ACHN (cell line): ENCODE results near the gene ADAMTSL4.
"Not testable (repeated sequence)": the region's sequence is repeated elsewhere in the genome, so short reads cannot be mapped to it uniquely, and the experiment has no call there.

Source experiments
- DNase-seq: peaks from one replicate; pipeline ENCODE4 v3.0.0-alpha.2; 2015
- in situ Hi-C: cut with HindIII; loops from 2 replicates; pipeline ENCODE4 v1.10.0; 2017; ENCODE audit warnings: low sequenced_read_pairs, low pct_ligation_motif_present, low pct_unique_long_range_greater_than_20kb

The ADAMTSL4 gene

GRCh38 chr1:150562446-150563339 lies 13.5 kb downstream of the ADAMTSL4 start:
- in situ Hi-C loops: no loop called here
- peak; percentile 26 for DNase-seq

GRCh38 chr1:150563340-150564038 lies 14.3 kb downstream of the ADAMTSL4 start:
- in situ Hi-C loops: no loop called here
- peak; percentile 63 for DNase-seq

GRCh38 chr1:150564051-150564991 lies 15.1 kb downstream of the ADAMTSL4 start:
- in situ Hi-C loops: no loop called here
- peak; percentile 17 for DNase-seq

GRCh38 chr1:150565240-150565991 lies 16.2 kb downstream of the ADAMTSL4 start:
- in situ Hi-C loops: not testable (repeated sequence)

GRCh38 chr1:150566589-150567340 lies 17.6 kb downstream of the ADAMTSL4 start:
- in situ Hi-C loops: no loop called here
- no peak for DNase-seq

More at GRCh38 chr1:150565240-150565991, 16.2 kb downstream of the ADAMTSL4 start:
- DNase-seq: not testable (repeated sequence)

- no peak for DNase-seq
- in situ Hi-C loops: no loop called here
Measured at GRCh38 chr1:150567341-150567716, 18.1 kb downstream of the ADAMTSL4 start.

- in situ Hi-C loops: no loop called here
- DNase-seq: peak; percentile 94
Measured at GRCh38 chr1:150567717-150568593, 18.7 kb downstream of the ADAMTSL4 start.

- in situ Hi-C loops: no loop called here
- no peak for DNase-seq
Measured at GRCh38 chr1:150568594-150568966, 19.4 kb downstream of the ADAMTSL4 start.

GRCh38 chr1:150572918-150573647 lies 23.9 kb downstream of the ADAMTSL4 start:
- in situ Hi-C loops: no loop called here
- peak; percentile 30 for DNase-seq

GRCh38 chr1:150573648-150574071 lies 24.5 kb downstream of the ADAMTSL4 start:
- DNase-seq, in situ Hi-C loops: not testable (repeated sequence)

- DNase-seq: peak; percentile 11
- in situ Hi-C loops: no loop called here
Measured at GRCh38 chr1:150574260-150575071, 25.3 kb downstream of the ADAMTSL4 start.

GRCh38 chr1:150575072-150575489 lies 25.9 kb downstream of the ADAMTSL4 start:
- in situ Hi-C loops: no loop called here
- peak; percentile 14 for DNase-seq

GRCh38 chr1:150575518-150576366 lies 26.5 kb downstream of the ADAMTSL4 start:
- in situ Hi-C loops: no loop called here
- DNase-seq: peak; percentile 17

- in situ Hi-C loops: no loop called here
- no peak for DNase-seq
Measured at GRCh38 chr1:150576367-150576711, 27.1 kb downstream of the ADAMTSL4 start.
